Spleen (tissue), 11 donors: ENCODE measurements around the gene MIS18BP1. TPM values are rescaled to one million over a fixed set of nuclear protein-coding genes. Genes with fewer than 3 reads are reported as not detected.
"Not testable (repeated sequence)": the region's sequence is repeated elsewhere in the genome, so short reads cannot be mapped to it uniquely, and the experiment has no call there.

Experiments
- DNase-seq: peaks from one replicate; pipeline ENCODE4 v3.0.0-alpha.2; 2020
- H3K27ac ChIP-seq, 8 donors: fragments of 200-600 bp; sonication (generic) in 7 of 8; 1 replicate in 4 of 8; 2 replicates in 4 of 8; pipeline versions ENCODE4 v1.5.0 to v1.8.0; 2016 to 2021; ENCODE audit warnings: inconsistent platforms in 4 of 8, mild to moderate bottlenecking in 4 of 8, moderate library complexity in 1 of 8
- H3K27me3 ChIP-seq, 7 donors: fragments of 200-600 bp; sonication (generic) in 6 of 7; replicated peaks in 1 of 7; 1 replicate in 4 of 7; 2 replicates in 3 of 7; pipeline versions ENCODE4 v1.5.0 to v1.8.0; 2016 to 2021; ENCODE audit warnings: inconsistent platforms in 3 of 7, mild to moderate bottlenecking in 1 of 7
- H3K36me3 ChIP-seq, 6 donors: fragments of 200-600 bp; sonication (generic) in 5 of 6; 1 replicate in 4 of 6; 2 replicates in 2 of 6; pipeline versions ENCODE4 v1.5.0 to v1.8.0; 2016 to 2021; ENCODE audit warnings: inconsistent platforms in 2 of 6
- H3K4me1 ChIP-seq, 6 donors: fragments of 200-600 bp; sonication (generic) in 5 of 6; 1 replicate in 3 of 6; 2 replicates in 3 of 6; pipeline versions ENCODE4 v1.5.0 to v1.8.0; 2016 to 2021; ENCODE audit warnings: inconsistent platforms in 3 of 6
- H3K4me3 ChIP-seq, 8 donors: fragments of 200-600 bp; sonication (generic) in 7 of 8; 1 replicate in 4 of 8; 2 replicates in 4 of 8; pipeline versions ENCODE4 v1.5.0 to v1.8.0; 2016 to 2021; ENCODE audit warnings: inconsistent platforms in 4 of 8, mild to moderate bottlenecking in 4 of 8, moderate library complexity in 2 of 8
- H3K9me3 ChIP-seq, 8 donors: fragments of 200-600 bp; sonication (generic) in 7 of 8; 1 replicate in 4 of 8; 2 replicates in 4 of 8; pipeline versions ENCODE4 v1.5.0 to v1.8.0; 2016 to 2021; ENCODE audit warnings: inconsistent platforms in 4 of 8
- CTCF ChIP-seq, 11 experiments: fragments of 200-600 bp in 7 of 11; fragments of 450-650 bp in 4 of 11; sonication (generic) in 4 of 11; IDR thresholded peaks in 8 of 11; conservative IDR thresholded peaks in 3 of 11; 1 replicate in 7 of 11; 2 replicates in 4 of 11; pipeline versions ENCODE4 v1.4.0 to v1.8.0; 2016 to 2021; ENCODE audit warnings: antibody characterized with exemption in 11 of 11, inconsistent platforms in 4 of 11, mild to moderate bottlenecking in 1 of 11
- POLR2A ChIP-seq, 3 donors: fragments of 450-650 bp; IDR thresholded peaks; one replicate each; pipeline ENCODE4 v1.5.1; 2017; ENCODE audit warnings: antibody characterized with exemption in 3 of 3, mild to moderate bottlenecking in 1 of 3
- POLR2AphosphoS5 ChIP-seq, 3 donors: sonication (generic); formaldehyde crosslinking; IDR thresholded peaks; one replicate each; pipeline ENCODE4 v1.5.1; 2017; ENCODE audit warnings: antibody characterized with exemption in 3 of 3
- WGBS, 5 donors: extraction: QIAGEN DNeasy Blood & Tissue Kit in 3 of 5; methylation state at CpG; one replicate each; pipeline versions ENCODE4 v1.1.5 to v1.1.7; 2013 to 2018; 5-methylcytosine and 5-hydroxymethylcytosine counted together
- intact Hi-C: fragments of 100-400 bp; cut with DNase I; formaldehyde crosslinking; loops from one replicate; pipeline ENCODE4 v1.15.0; 2023; ENCODE audit warnings: low total_unique reads
- polyA plus RNA-seq, 3 donors: library from polyadenylated mRNA; stranded (reverse); fragments of 200-250 nt; gene quantifications; one replicate each; pipeline ENCODE4 v1.2.1, GENCODE V29; 2013
- total RNA-seq, 7 donors: library from RNA; depleted of rRNA in 3 of 7; stranded (reverse); fragments of >200 nt in 3 of 7; fragmentation: NEBNext Ultra II Directional in 4 of 7; extraction: Animal tissue kit (Norgen Biotek cat#: 25700) in 4 of 7; gene quantifications; one replicate each; pipeline versions ENCODE4 v1.1.0 to v1.2.1, GENCODE V29; 2016 to 2021
- donor health status: healthy with polysubstance abuse.
- donor health status: DM: no; HTN: no; CAD: no; lungs with moderate emphysema.
- donor health status: DM: no; HTN: no; CAD: no.
- donor health status: Bipolar disorder and iron deficiency.
- donor health status: healthy.
- donor health status: DM: no; HTN: no; CAD: no.
- donor health status: DM: yes; HTN: yes; CAD: no.

MIS18BP1 gene
- total and polyA plus RNA-seq, 10 donors, result 12.8 to 86.3 (median 44.8) TPM

DNA sequence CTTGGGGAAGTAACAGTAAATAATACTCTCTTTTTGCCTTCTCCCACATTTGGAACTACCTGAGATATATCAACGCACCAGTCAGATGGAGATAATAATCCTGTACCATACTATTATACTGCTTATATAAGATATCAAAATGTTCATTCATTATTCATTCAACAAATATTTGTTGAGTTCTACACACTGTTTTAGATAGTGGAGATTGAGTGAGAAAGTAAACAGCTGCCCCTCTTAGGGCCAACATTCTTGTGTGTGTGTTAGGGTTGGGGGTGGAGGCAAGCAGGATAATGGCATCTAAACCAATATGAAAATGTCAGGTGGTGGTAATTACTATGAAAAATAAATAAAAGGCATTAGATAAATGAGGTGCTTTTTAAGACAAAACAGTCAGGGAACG is 14.0 kb downstream of the MIS18BP1 start:
- no peak overlapping the region for H3K27ac ChIP-seq
- H3K36me3 ChIP-seq, result peaks cover 0 to 46% (median 27%) of the 10 kb centered on the region in 6 donors
- no peak for TF ChIP-seq POLR2AphosphoS5 (IDR thresholded peaks at IDR 0.05)
- no peak for TF ChIP-seq CTCF (IDR thresholded peaks at IDR 0.05 in 8 of 11, conservative IDR thresholded peaks at IDR 0.05 in 3 of 11)
- no peak for TF ChIP-seq POLR2A (IDR thresholded peaks at IDR 0.05)
- no peaks in the 10 kb centered on the region for H3K27me3 ChIP-seq
- no peaks in the 10 kb centered on the region for H3K9me3 ChIP-seq
- H3K4me3 ChIP-seq, result no peak overlapping the region
- no peak for DNase-seq
- peaks cover 0 to 23% (median 1%) of the 10 kb centered on the region in 6 donors for H3K4me1 ChIP-seq
- intact Hi-C loops, result no loop called here
- 85 to 98% (median 90%) methylated on average over 2 of the region's 2 CpGs for WGBS, 5 donors

DNA sequence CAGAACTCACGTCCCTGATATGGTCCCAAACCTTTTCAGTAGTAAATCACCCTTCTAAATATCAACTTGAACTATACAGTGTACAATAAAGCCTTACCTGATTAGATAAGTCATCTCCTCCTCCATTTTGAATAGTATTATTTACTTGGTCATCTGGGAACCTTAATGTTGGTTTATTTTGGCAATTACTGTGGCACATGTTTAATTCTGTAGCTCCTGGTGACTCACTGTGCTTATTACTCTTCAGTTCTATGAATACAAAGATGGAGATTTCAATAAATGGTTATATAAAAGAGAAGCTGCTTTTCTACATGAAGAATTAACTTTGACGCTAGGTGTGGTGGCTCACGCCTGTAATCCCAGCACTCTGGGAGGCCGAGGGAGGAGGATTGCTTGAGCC is 25.4 kb downstream of the MIS18BP1 start:
- WGBS, 5 donors, result 98 to 100% (median 98%) methylated on average over 4 of the region's 4 CpGs
- no peaks in the 10 kb centered on the region for H3K27me3 ChIP-seq
- no peaks in the 10 kb centered on the region for H3K4me1 ChIP-seq
- peaks cover 3 to 100% (median 71%) of the 10 kb centered on the region in 6 donors for H3K36me3 ChIP-seq
- DNase-seq, result no peak
- TF ChIP-seq CTCF (IDR thresholded peaks at IDR 0.05 in 8 of 11, conservative IDR thresholded peaks at IDR 0.05 in 3 of 11) (no peak), POLR2A (IDR thresholded peaks at IDR 0.05) (no peak), POLR2AphosphoS5 (IDR thresholded peaks at IDR 0.05) (no peak)
- intact Hi-C loops, result no loop called here
- no peaks in the 10 kb centered on the region for H3K9me3 ChIP-seq
- no peak overlapping the region for H3K27ac ChIP-seq
- no peak overlapping the region for H3K4me3 ChIP-seq

DNA sequence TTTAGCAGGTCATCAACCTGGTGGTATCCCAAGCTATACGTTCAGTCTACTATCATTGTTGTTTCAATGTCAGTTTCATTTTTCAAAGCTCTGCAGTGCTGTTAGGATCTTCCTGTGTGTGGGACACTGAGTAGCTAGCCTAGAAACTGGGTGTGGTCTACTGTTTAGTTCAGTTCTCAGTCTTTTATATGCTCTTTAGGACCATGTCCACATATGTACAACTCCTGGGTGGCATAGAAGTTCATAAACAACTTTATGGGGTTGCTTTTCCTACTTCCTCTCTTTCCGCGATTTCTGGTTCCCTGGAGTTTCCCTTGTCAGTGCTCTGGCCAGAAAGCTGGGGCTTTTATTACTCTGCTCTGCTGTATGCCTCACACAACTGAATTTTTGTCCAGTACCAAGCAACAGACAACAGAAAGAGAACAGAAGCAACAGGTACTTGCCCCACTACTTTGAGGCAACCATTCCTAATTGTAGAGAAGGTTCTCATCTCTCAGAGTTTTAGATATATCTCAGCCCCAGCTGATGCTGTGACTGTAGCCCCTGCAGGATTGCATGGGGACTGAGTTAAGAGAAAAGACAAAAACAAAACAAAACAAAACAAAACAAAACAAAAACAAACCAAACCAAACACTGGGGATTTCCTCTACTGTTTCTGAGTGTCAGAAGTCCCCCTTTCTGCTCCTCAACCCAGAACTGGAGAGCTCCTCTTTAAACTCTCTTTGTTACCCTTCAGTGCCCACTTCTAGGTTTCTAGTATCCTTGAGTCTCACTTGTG is 30.3 kb downstream of the MIS18BP1 start:
- no peaks in the 10 kb centered on the region for H3K27me3 ChIP-seq
- no peak for DNase-seq
- H3K4me3 ChIP-seq, result no peak overlapping the region
- no peak overlapping the region for H3K27ac ChIP-seq
- no peaks in the 10 kb centered on the region for H3K4me1 ChIP-seq
- 85 to 91% (median 89%) methylated on average over 3 of the region's 3 CpGs for WGBS, 5 donors
- intact Hi-C loops, result no loop called here
- H3K9me3 ChIP-seq, result no peaks in the 10 kb centered on the region
- no peak for TF ChIP-seq POLR2AphosphoS5 (IDR thresholded peaks at IDR 0.05)
- peaks cover 3 to 97% (median 40%) of the 10 kb centered on the region in 6 donors for H3K36me3 ChIP-seq

DNA sequence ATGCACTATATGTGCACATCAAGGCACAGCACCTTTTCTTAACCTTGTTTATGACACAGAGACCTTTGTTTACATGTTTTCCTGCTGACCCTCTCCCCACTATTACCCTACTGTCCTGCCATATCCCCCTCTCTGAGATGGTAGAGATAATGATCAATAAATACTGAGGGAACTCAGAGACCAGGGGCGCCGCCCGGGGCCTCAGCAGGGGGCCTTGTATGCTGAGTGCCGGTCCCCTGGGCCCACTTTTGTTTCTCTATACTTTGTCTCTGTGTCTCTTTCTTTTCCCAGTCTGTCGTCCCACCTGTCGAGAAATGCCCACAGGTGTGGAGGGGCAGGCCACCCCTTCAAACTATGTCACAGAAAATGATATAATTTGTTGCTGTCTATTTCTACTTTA is 38.7 kb downstream of the MIS18BP1 start:
- H3K4me1 ChIP-seq, H3K27me3 ChIP-seq, DNase-seq, H3K4me3 ChIP-seq, intact Hi-C loops, H3K27ac ChIP-seq, H3K9me3 ChIP-seq: not testable (repeated sequence)
- peaks cover 0 to 97% (median 58%) of the 10 kb centered on the region in 6 donors for H3K36me3 ChIP-seq
- WGBS, 5 donors, result 96 to 100% (median 97%) methylated on average over 6 of the region's 6 CpGs

GRCh38 chr14:45213716-45214115 is 39.3 kb downstream of the MIS18BP1 start:
- H3K4me1 ChIP-seq, H3K4me3 ChIP-seq, H3K27me3 ChIP-seq, H3K27ac ChIP-seq, intact Hi-C loops, DNase-seq, H3K9me3 ChIP-seq: not testable (repeated sequence)
- WGBS, 5 donors, result 58 to 88% (median 77%) methylated on average over 1 of the region's 1 CpG
- peaks cover 0 to 100% (median 62%) of the 10 kb centered on the region in 6 donors for H3K36me3 ChIP-seq
